Transverse colon (tissue), 4 donors: ENCODE measurements around the gene B4GALNT1. TPM values are rescaled to one million over a fixed set of nuclear protein-coding genes. Genes with fewer than 3 reads are reported as not detected.

Experiments used
- DNase-seq: peaks from one replicate; pipeline ENCODE4 v3.0.0-alpha.2; 2019
- H3K27ac ChIP-seq, 4 donors: fragments of 200-600 bp; sonication (generic); 2 replicates each; pipeline ENCODE4 v1.5.1; 2016 to 2018; ENCODE audit warnings: inconsistent platforms in 4 of 4
- H3K27me3 ChIP-seq: fragments of 200-600 bp; sonication (generic); 2 replicates; pipeline ENCODE4 v1.5.1; 2017; ENCODE audit warnings: inconsistent platforms
- H3K36me3 ChIP-seq, 4 donors: fragments of 200-600 bp; sonication (generic); 2 replicates each; pipeline ENCODE4 v1.5.1; 2017 to 2019; ENCODE audit warnings: inconsistent platforms in 4 of 4
- H3K4me1 ChIP-seq, 4 donors: fragments of 200-600 bp; sonication (generic); 2 replicates each; pipeline ENCODE4 v1.5.1; 2017 to 2020; ENCODE audit warnings: inconsistent platforms in 4 of 4
- H3K4me3 ChIP-seq, 4 donors: fragments of 200-600 bp; sonication (generic); 1 replicate in 1 of 4; 2 replicates in 3 of 4; pipeline versions ENCODE4 v1.5.1 to v1.6.1; 2017 to 2019; ENCODE audit warnings: inconsistent platforms in 4 of 4
- H3K9me3 ChIP-seq, 2 donors: fragments of 200-600 bp; sonication (generic); 2 replicates each; pipeline ENCODE4 v1.5.1; 2017 to 2019; ENCODE audit warnings: inconsistent platforms in 2 of 2
- CTCF ChIP-seq, 5 experiments: fragments of 200-600 bp in 3 of 5; fragments of 450-650 bp in 2 of 5; sonication (generic) in 3 of 5; IDR thresholded peaks; 1 replicate in 2 of 5; 2 replicates in 3 of 5; pipeline ENCODE4 v1.5.1; 2016 to 2017; ENCODE audit warnings: antibody characterized with exemption in 5 of 5, inconsistent platforms in 3 of 5, mild to moderate bottlenecking in 2 of 5, moderate library complexity in 1 of 5
- EP300 ChIP-seq: sonication (generic); formaldehyde crosslinking; IDR thresholded peaks from one replicate; pipeline ENCODE4 v1.6.1; 2017; ENCODE audit warnings: antibody characterized with exemption, low read depth
- POLR2A ChIP-seq: fragments of 450-650 bp; IDR thresholded peaks from one replicate; pipeline ENCODE4 v1.6.1; 2016; ENCODE audit warnings: antibody characterized with exemption, mild to moderate bottlenecking, moderate library complexity
- POLR2AphosphoS5 ChIP-seq, 3 donors: sonication (generic); formaldehyde crosslinking; IDR thresholded peaks; one replicate each; pipeline ENCODE4 v1.6.1; 2016; ENCODE audit warnings: antibody characterized with exemption in 3 of 3
- WGBS, 2 donors: methylation state at CpG; one replicate each; pipeline ENCODE4 v1.1.5; 2018; ENCODE audit warnings: low coverage in 1 of 2; 5-methylcytosine and 5-hydroxymethylcytosine counted together
- in situ Hi-C, 4 donors: fragments of 200-750 bp; cut with MboI; loops; one replicate each; pipeline versions ENCODE4 v1.15.0 to v1.15.1; 2017; ENCODE audit warnings: low sequenced_read_pairs in 3 of 4, low pct_ligation_motif_present in 1 of 4, low pct_unique_long_range_greater_than_20kb in 1 of 4
- intact Hi-C: fragments of 100-400 bp; cut with DNase I; formaldehyde crosslinking; loops from one replicate; pipeline ENCODE4 v1.15.1; 2023; ENCODE audit warnings: low total_unique reads
- total RNA-seq, 4 donors: library from RNA; depleted of rRNA; stranded (reverse); fragments of >200 nt; gene quantifications; one replicate each; pipeline ENCODE4 v1.1.0, GENCODE V29; 2016

B4GALNT1 gene
- total RNA-seq, 4 donors from 2014 or later: 0.68 to 6.4 (median 2.1) TPM; not detected in 1

- Histone ChIP-seq H3K9me3 (no peaks in the 10 kb centered on the region), H3K27me3 (peaks cover 19% of the 10 kb centered on the region), H3K27ac (no peak overlapping the region), H3K4me1 (peaks cover 0 to 24% (median 12%) of the 10 kb centered on the region in 4 donors), H3K4me3 (no peak overlapping the region), H3K36me3 (peaks cover 0 to 33% (median 12%) of the 10 kb centered on the region in 4 donors)
- TF ChIP-seq EP300: no peak
- no peak for TF ChIP-seq POLR2AphosphoS5 (IDR thresholded peaks at IDR 0.05)
- no peak for TF ChIP-seq POLR2A
- TF ChIP-seq CTCF (IDR thresholded peaks at IDR 0.05): no peak
- intact Hi-C loops (no loop called here), in situ Hi-C loops (no loop called here)
- DNase-seq: no peak
Measured at GRCh38 chr12:57602544-57602943, 30.5 kb downstream of the B4GALNT1 start.

GRCh38 chr12:57600395-57600794 lies 32.6 kb downstream of the B4GALNT1 start:
- H3K27me3 ChIP-seq: peaks cover 12% of the 10 kb centered on the region

GRCh38 chr12:57593187-57593586 lies 39.8 kb downstream of the B4GALNT1 start:
- H3K9me3 ChIP-seq: no peaks in the 10 kb centered on the region
- DNase-seq: no peak
- peaks cover 7 to 20% (median 17%) of the 10 kb centered on the region in 4 donors for H3K4me1 ChIP-seq
- intact Hi-C loops (no loop called here), in situ Hi-C loops (no loop called here)
- peaks cover 0 to 14% (median 0%) of the 10 kb centered on the region in 4 donors for H3K36me3 ChIP-seq
- no peak overlapping the region for H3K4me3 ChIP-seq
- no peaks in the 10 kb centered on the region for H3K27me3 ChIP-seq
- H3K27ac ChIP-seq: no peak overlapping the region
- WGBS, 2 donors: 88% methylated on average over 4 of the region's 4 CpGs; no CpG with 5 or more reads in 1 of the 2 donors
- TF ChIP-seq CTCF (IDR thresholded peaks at IDR 0.05) (no peak), POLR2A (no peak), EP300 (no peak), POLR2AphosphoS5 (IDR thresholded peaks at IDR 0.05) (no peak)

More at GRCh38 chr12:57600395-57600794, 32.6 kb downstream of the B4GALNT1 start:
- no peak overlapping the region for H3K4me3 ChIP-seq
- 70 to 74% methylated on average over 2 of the region's 2 CpGs for WGBS, 2 donors
- in situ Hi-C loops: no loop called here
- peaks cover 0 to 19% (median 5%) of the 10 kb centered on the region in 4 donors for H3K4me1 ChIP-seq
- TF ChIP-seq CTCF (IDR thresholded peaks at IDR 0.05): no peak
- no peak for TF ChIP-seq EP300
- no peak for TF ChIP-seq POLR2AphosphoS5 (IDR thresholded peaks at IDR 0.05)
- TF ChIP-seq POLR2A: no peak
- H3K9me3 ChIP-seq: no peaks in the 10 kb centered on the region
- intact Hi-C loops: no loop called here
- no peak for DNase-seq
- H3K36me3 ChIP-seq: peaks cover 0 to 42% (median 12%) of the 10 kb centered on the region in 4 donors
- no peak overlapping the region for H3K27ac ChIP-seq

GRCh38 chr12:57592551-57593165 lies 40.3 kb downstream of the B4GALNT1 start:
- no peak for DNase-seq
- 56 to 69% methylated on average over 1 to 2 of the region's 2 CpGs for WGBS, 2 donors
- Histone ChIP-seq H3K9me3 (no peaks in the 10 kb centered on the region), H3K36me3 (peaks cover 0 to 9% (median 0%) of the 10 kb centered on the region in 4 donors), H3K27ac (no peak overlapping the region), H3K27me3 (peaks cover 5% of the 10 kb centered on the region), H3K4me1 (peaks cover 7 to 20% (median 17%) of the 10 kb centered on the region in 4 donors), H3K4me3 (no peak overlapping the region)
- no peak for TF ChIP-seq POLR2A
- TF ChIP-seq POLR2AphosphoS5 (IDR thresholded peaks at IDR 0.05): no peak
- TF ChIP-seq CTCF (IDR thresholded peaks at IDR 0.05): no peak
- TF ChIP-seq EP300: no peak
- in situ Hi-C loops (no loop called here), intact Hi-C loops (no loop called here)
